A673 (cell line): ENCODE results near the gene GHRHR. TPM values are rescaled to one million over a fixed set of nuclear protein-coding genes. Genes with fewer than 3 reads are reported as not detected.

ENCODE experiments used
- BruUV-seq: library from RNA; stranded (reverse); fragments of 400-500 nt; replicated peaks from 2 replicates; lab custom pipeline; 2021; lab: Mats Ljungman, UMichigan
- CTCF ChIA-PET: fragments of 300-600 bp; sonication (Branson Sonifier 250); formaldehyde crosslinking; loops from one replicate; lab custom pipeline; 2022; ENCODE audit warnings: antibody characterized with exemption; lab: Charles Lee
- POLR2A ChIA-PET: fragments of 300-600 bp; sonication (Branson Sonifier 250); formaldehyde crosslinking; loops from one replicate; lab custom pipeline; 2022; ENCODE audit warnings: antibody characterized with exemption; ENCODE audit not compliant: low non-redundant PET; lab: Charles Lee
- DNase-seq: peaks from one replicate; pipeline ENCODE4 v3.0.0-alpha.2; 2015; ENCODE audit warnings: low spot score
- H3K27ac ChIP-seq: fragments of 200-600 bp; sonication (generic); 2 replicates; pipeline ENCODE4 v1.5.1; 2016; ENCODE audit warnings: mixed run types, low read depth, mild to moderate bottlenecking, mixed read lengths, antibody characterized with exemption, low read length; ENCODE audit not compliant: poor library complexity, severe bottlenecking
- H3K27me3 ChIP-seq: fragments of 200-600 bp; sonication (generic); replicated peaks from 2 replicates; pipeline ENCODE4 v1.6.1; 2017; ENCODE audit warnings: mixed run types, low read depth, mild to moderate bottlenecking, mixed read lengths, antibody characterized with exemption, low read length; ENCODE audit not compliant: insufficient read depth, poor library complexity
- H3K36me3 ChIP-seq: fragments of 200-600 bp; sonication (generic); 2 replicates; pipeline ENCODE4 v1.6.1; 2016; ENCODE audit warnings: mixed run types, mild to moderate bottlenecking, mixed read lengths, antibody characterized with exemption, low read length; ENCODE audit not compliant: insufficient read depth, poor library complexity, severe bottlenecking
- H3K4me1 ChIP-seq: fragments of 200-600 bp; sonication (generic); 2 replicates; pipeline ENCODE4 v1.6.1; 2017; ENCODE audit warnings: mixed run types, mild to moderate bottlenecking, mixed read lengths, antibody characterized with exemption, low read length; ENCODE audit not compliant: insufficient read depth, poor library complexity, severe bottlenecking
- H3K4me3 ChIP-seq: fragments of 200-600 bp; sonication (generic); 2 replicates; pipeline ENCODE4 v1.5.1; 2016; ENCODE audit warnings: low read depth, mixed run types, mild to moderate bottlenecking, mixed read lengths, low read length; ENCODE audit not compliant: poor library complexity, severe bottlenecking
- H3K9me3 ChIP-seq: fragments of 200-600 bp; sonication (generic); 2 replicates; pipeline ENCODE4 v1.6.1; 2016; ENCODE audit warnings: mixed run types, low read depth, mild to moderate bottlenecking, mixed read lengths, antibody characterized with exemption, low read length; ENCODE audit not compliant: poor library complexity, severe bottlenecking
- EZH2 ChIP-seq: fragments of 200-600 bp; sonication (generic); IDR thresholded peaks from 2 replicates; pipeline ENCODE4 v1.6.1; 2017; ENCODE audit warnings: borderline replicate concordance, low read depth, mild to moderate bottlenecking, mixed read lengths, antibody characterized with exemption, low read length; ENCODE audit not compliant: poor library complexity, severe bottlenecking
- intact Hi-C: fragments of 100-400 bp; cut with micrococcal nuclease; formaldehyde crosslinking; loops from one replicate; pipeline ENCODE4 v1.10.0; 2022; ENCODE audit not compliant: unreplicated experiment
- total RNA-seq: library from RNA; stranded (reverse); gene quantifications from 2 replicates; pipeline ENCODE4 v1.2.3, GENCODE V29; 2021
- TF ChIP-seq, protein P1 (sequence below): fragments of 300-800, 200-600 bp; sonication (generic); conservative IDR thresholded peaks from 2 replicates; pipeline ENCODE4 v1.5.1; 2017; ENCODE audit warnings: low read depth, mild to moderate bottlenecking, antibody characterized with exemption, low read length, moderate library complexity, mixed read lengths

Gene GHRHR
- total RNA-seq, 1 experiment from 2014 or later: not detected

DNA sequence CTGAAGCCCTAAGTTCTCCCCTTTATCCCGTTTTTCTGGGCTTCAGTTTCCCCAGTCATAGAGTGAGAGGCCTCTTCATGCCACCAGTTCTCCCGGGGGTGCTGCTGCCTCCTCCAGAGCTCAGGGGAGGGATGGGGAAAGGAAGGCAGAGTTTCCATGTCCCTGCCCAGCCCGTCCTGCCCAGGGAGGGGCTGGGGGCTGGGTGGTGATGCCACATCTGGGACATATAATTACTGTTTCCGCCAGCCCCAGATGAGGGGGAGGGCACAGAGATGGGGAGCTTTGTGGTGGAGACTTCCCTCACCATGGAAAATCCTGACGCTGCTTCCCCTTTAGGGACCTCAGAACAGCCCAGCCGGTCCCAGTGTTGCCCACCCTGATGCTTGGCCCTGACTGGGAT is 48.0 kb upstream of the GHRHR start:
- intact Hi-C loops: no loop called here
- TF ChIP-seq, protein P1, sequence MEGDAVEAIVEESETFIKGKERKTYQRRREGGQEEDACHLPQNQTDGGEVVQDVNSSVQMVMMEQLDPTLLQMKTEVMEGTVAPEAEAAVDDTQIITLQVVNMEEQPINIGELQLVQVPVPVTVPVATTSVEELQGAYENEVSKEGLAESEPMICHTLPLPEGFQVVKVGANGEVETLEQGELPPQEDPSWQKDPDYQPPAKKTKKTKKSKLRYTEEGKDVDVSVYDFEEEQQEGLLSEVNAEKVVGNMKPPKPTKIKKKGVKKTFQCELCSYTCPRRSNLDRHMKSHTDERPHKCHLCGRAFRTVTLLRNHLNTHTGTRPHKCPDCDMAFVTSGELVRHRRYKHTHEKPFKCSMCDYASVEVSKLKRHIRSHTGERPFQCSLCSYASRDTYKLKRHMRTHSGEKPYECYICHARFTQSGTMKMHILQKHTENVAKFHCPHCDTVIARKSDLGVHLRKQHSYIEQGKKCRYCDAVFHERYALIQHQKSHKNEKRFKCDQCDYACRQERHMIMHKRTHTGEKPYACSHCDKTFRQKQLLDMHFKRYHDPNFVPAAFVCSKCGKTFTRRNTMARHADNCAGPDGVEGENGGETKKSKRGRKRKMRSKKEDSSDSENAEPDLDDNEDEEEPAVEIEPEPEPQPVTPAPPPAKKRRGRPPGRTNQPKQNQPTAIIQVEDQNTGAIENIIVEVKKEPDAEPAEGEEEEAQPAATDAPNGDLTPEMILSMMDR: no peak
- no peak for TF ChIP-seq EZH2
- H3K9me3 ChIP-seq: no peaks in the 10 kb centered on the region
- BruUV-seq: no TSS peak
- H3K4me3 ChIP-seq: no peak overlapping the region
- ChIA-PET POLR2A (no interaction called here), CTCF (no interaction called here)
- no peaks in the 10 kb centered on the region for H3K36me3 ChIP-seq
- no peak for DNase-seq
- H3K27me3 ChIP-seq: no peaks in the 10 kb centered on the region
- no peak overlapping the region for H3K27ac ChIP-seq
- no peaks in the 10 kb centered on the region for H3K4me1 ChIP-seq

DNA sequence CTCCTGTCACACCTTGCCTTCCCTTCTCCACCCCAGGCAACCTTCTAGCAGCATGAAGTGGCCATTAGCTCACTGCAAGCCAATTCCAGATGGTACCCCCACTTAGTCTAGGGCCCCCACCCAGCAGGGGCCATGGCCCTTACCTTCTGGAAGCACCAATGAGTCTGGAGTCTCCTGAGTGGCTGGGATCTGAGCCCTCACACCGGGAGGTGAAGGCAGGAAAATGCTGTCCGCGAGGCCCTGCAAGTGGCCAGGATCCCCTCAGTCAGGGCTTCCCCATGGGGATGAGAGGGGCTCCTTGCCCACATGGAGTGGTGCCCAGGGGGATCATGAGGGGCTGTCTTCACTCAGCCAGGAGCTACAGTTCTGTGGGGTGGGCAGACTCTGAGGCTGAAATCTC is 47.5 kb upstream of the GHRHR start:
- no TSS peak for BruUV-seq
- H3K4me1 ChIP-seq: no peaks in the 10 kb centered on the region
- POLR2A ChIA-PET: no interaction called here
- no peak overlapping the region for H3K27ac ChIP-seq
- no peaks in the 10 kb centered on the region for H3K36me3 ChIP-seq
- TF ChIP-seq, protein P1: no peak
- no peak for TF ChIP-seq EZH2
- intact Hi-C loops: no loop called here
- CTCF ChIA-PET: interaction anchor here (1.1 kb wide), 1 partner anchor 23 kb away, joined by 3 read pairs; no protein-coding TSS in a partner anchor
- H3K4me3 ChIP-seq: no peak overlapping the region
- no peak for DNase-seq
- H3K27me3 ChIP-seq: no peaks in the 10 kb centered on the region
- H3K9me3 ChIP-seq: no peaks in the 10 kb centered on the region

DNA sequence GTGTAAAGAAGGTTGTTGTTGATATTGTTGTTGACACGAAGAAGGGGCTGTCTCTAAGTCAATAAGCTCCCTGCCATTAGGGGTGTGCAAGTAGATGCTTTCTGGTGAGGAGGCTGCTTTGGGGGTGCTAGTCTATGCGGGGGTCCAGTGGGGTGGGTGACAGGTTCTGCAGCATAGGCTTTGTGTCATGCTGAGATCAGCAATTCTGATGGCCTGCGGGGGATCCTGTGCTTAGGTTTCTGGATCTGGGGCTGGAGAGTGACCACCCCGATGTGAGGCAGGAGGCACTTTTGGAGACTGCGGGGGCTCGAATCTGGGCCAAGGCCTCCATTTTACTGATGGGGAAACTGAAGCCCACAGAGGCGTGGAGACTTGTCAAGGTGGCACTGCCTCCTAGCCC is 47.0 kb upstream of the GHRHR start:
- H3K4me1 ChIP-seq: no peaks in the 10 kb centered on the region
- no TSS peak for BruUV-seq
- no peaks in the 10 kb centered on the region for H3K9me3 ChIP-seq
- ChIA-PET CTCF (interaction anchor here (1.1 kb wide), 1 partner anchor 22 kb away, joined by 3 read pairs; no protein-coding TSS in a partner anchor), POLR2A (no interaction called here)
- H3K27me3 ChIP-seq: no peaks in the 10 kb centered on the region
- TF ChIP-seq, protein P1: no peak
- TF ChIP-seq EZH2: no peak
- H3K27ac ChIP-seq: no peak overlapping the region
- no peak for DNase-seq
- H3K4me3 ChIP-seq: no peak overlapping the region
- intact Hi-C loops: no loop called here
- no peaks in the 10 kb centered on the region for H3K36me3 ChIP-seq
